ENCODE data around the gene C18orf32.
"Not testable (repeated sequence)": the region's sequence is repeated elsewhere in the genome, so short reads cannot be mapped to it uniquely, and the experiment has no call there.

Gene C18orf32

GRCh38 chr18:49486953-49487710, at the start of gene C18orf32:
C18orf32 (minus strand) TSS chr18:49487234; CDS start chr18:49483748, 3,486 bp downstream.
- peak within 1 kb of the TSS; percentile 96 for H3K4me3 Mint-ChIP-seq
- peaks cover 28% of the 10 kb centered on the region for H3K36me3 Mint-ChIP-seq
- H3K27me3 Mint-ChIP-seq, result no peaks in the 10 kb centered on the region
- peaks cover 63% of the 10 kb centered on the region for H3K4me1 Mint-ChIP-seq (ENCODE audit: low read depth)
- H3K27ac Mint-ChIP-seq, result peak within 1 kb of the TSS; percentile 96
- no peaks in the 10 kb centered on the region for H3K9me3 Mint-ChIP-seq (ENCODE audit: low read depth)

- Mint-ChIP-seq H3K4me1 (ENCODE audit: low read depth) (no peaks in the 10 kb centered on the region), H3K27me3 (peaks cover 4% of the 10 kb centered on the region), H3K4me3 (no peak overlapping the region), H3K9me3 (ENCODE audit: low read depth) (peaks cover 4% of the 10 kb centered on the region), H3K27ac (no peak overlapping the region), H3K36me3 (peaks cover 2% of the 10 kb centered on the region)
Observed at GRCh38 chr18:49534846-49535601, 48.0 kb upstream of the C18orf32 start.

- peaks cover 4% of the 10 kb centered on the region for H3K27me3 Mint-ChIP-seq
- no peak overlapping the region for H3K27ac Mint-ChIP-seq
- peaks cover 2% of the 10 kb centered on the region for H3K36me3 Mint-ChIP-seq
- H3K4me1 Mint-ChIP-seq (ENCODE audit: low read depth), result no peaks in the 10 kb centered on the region
- peaks cover 4% of the 10 kb centered on the region for H3K9me3 Mint-ChIP-seq (ENCODE audit: low read depth)
- H3K4me3 Mint-ChIP-seq, result no peak overlapping the region
Observed at GRCh38 chr18:49531678-49532153, 44.7 kb upstream of the C18orf32 start.

GRCh38 chr18:49529596-49529995, 42.6 kb upstream of the C18orf32 start:
- Mint-ChIP-seq H3K36me3 (no peaks in the 10 kb centered on the region), H3K27me3 (peaks cover 4% of the 10 kb centered on the region), H3K27ac (no peak overlapping the region), H3K4me1 (ENCODE audit: low read depth) (no peaks in the 10 kb centered on the region), H3K9me3 (ENCODE audit: low read depth) (no peaks in the 10 kb centered on the region), H3K4me3 (no peak overlapping the region)

- no peaks in the 10 kb centered on the region for H3K36me3 Mint-ChIP-seq
- no peak overlapping the region for H3K27ac Mint-ChIP-seq
- H3K9me3 Mint-ChIP-seq (ENCODE audit: low read depth), result no peaks in the 10 kb centered on the region
- no peak overlapping the region for H3K4me3 Mint-ChIP-seq
- no peaks in the 10 kb centered on the region for H3K4me1 Mint-ChIP-seq (ENCODE audit: low read depth)
- H3K27me3 Mint-ChIP-seq, result peaks cover 4% of the 10 kb centered on the region
Observed at GRCh38 chr18:49527631-49528327, 40.7 kb upstream of the C18orf32 start.

- H3K4me3 Mint-ChIP-seq, result no peak overlapping the region
Observed at GRCh38 chr18:49525981-49526380, 38.9 kb upstream of the C18orf32 start.

GRCh38 chr18:49524951-49525350, 37.9 kb upstream of the C18orf32 start:
- Mint-ChIP-seq H3K27me3 (peaks cover 4% of the 10 kb centered on the region), H3K4me1 (ENCODE audit: low read depth) (no peaks in the 10 kb centered on the region), H3K27ac (no peak overlapping the region), H3K4me3 (no peak overlapping the region), H3K9me3 (ENCODE audit: low read depth) (no peaks in the 10 kb centered on the region), H3K36me3 (no peaks in the 10 kb centered on the region)

More at GRCh38 chr18:49525981-49526380, 38.9 kb upstream of the C18orf32 start:
- Mint-ChIP-seq H3K9me3 (ENCODE audit: low read depth) (no peaks in the 10 kb centered on the region), H3K27me3 (peaks cover 6% of the 10 kb centered on the region), H3K36me3 (no peaks in the 10 kb centered on the region), H3K4me1 (ENCODE audit: low read depth) (no peaks in the 10 kb centered on the region), H3K27ac (no peak overlapping the region)

- Mint-ChIP-seq H3K9me3 (ENCODE audit: low read depth) (no peaks in the 10 kb centered on the region), H3K36me3 (no peaks in the 10 kb centered on the region), H3K27ac (no peak overlapping the region), H3K27me3 (peaks cover 4% of the 10 kb centered on the region), H3K4me1 (ENCODE audit: low read depth) (no peaks in the 10 kb centered on the region), H3K4me3 (no peak overlapping the region)
Observed at GRCh38 chr18:49524349-49524748, 37.3 kb upstream of the C18orf32 start.

GRCh38 chr18:49523580-49524093, 36.6 kb upstream of the C18orf32 start:
- not testable (repeated sequence) for H3K4me1 Mint-ChIP-seq (ENCODE audit: low read depth); H3K9me3 Mint-ChIP-seq (ENCODE audit: low read depth); H3K27ac Mint-ChIP-seq; H3K36me3 Mint-ChIP-seq; H3K27me3 Mint-ChIP-seq; H3K4me3 Mint-ChIP-seq

- Mint-ChIP-seq H3K27me3 (peaks cover 2% of the 10 kb centered on the region), H3K36me3 (no peaks in the 10 kb centered on the region), H3K4me3 (no peak overlapping the region), H3K4me1 (ENCODE audit: low read depth) (no peaks in the 10 kb centered on the region), H3K27ac (no peak overlapping the region), H3K9me3 (ENCODE audit: low read depth) (no peaks in the 10 kb centered on the region)
Observed at GRCh38 chr18:49521216-49521835, 34.3 kb upstream of the C18orf32 start.

- Mint-ChIP-seq H3K4me3 (no peak overlapping the region), H3K36me3 (no peaks in the 10 kb centered on the region), H3K9me3 (ENCODE audit: low read depth) (no peaks in the 10 kb centered on the region), H3K27me3 (peaks cover 2% of the 10 kb centered on the region), H3K4me1 (ENCODE audit: low read depth) (no peaks in the 10 kb centered on the region), H3K27ac (no peak overlapping the region)
Observed at GRCh38 chr18:49520661-49521145, 33.7 kb upstream of the C18orf32 start.

- Mint-ChIP-seq H3K9me3 (ENCODE audit: low read depth) (no peaks in the 10 kb centered on the region), H3K4me3 (no peak overlapping the region)
Observed at GRCh38 chr18:49519101-49519971, 32.3 kb upstream of the C18orf32 start.

GRCh38 chr18:49517483-49517882, 30.4 kb upstream of the C18orf32 start:
- Mint-ChIP-seq H3K9me3 (ENCODE audit: low read depth) (no peaks in the 10 kb centered on the region), H3K4me1 (ENCODE audit: low read depth) (no peaks in the 10 kb centered on the region), H3K27ac (no peak overlapping the region), H3K27me3 (no peaks in the 10 kb centered on the region), H3K4me3 (no peak overlapping the region), H3K36me3 (no peaks in the 10 kb centered on the region)

More at GRCh38 chr18:49519101-49519971, 32.3 kb upstream of the C18orf32 start:
- H3K36me3 Mint-ChIP-seq, result no peaks in the 10 kb centered on the region
- no peaks in the 10 kb centered on the region for H3K4me1 Mint-ChIP-seq (ENCODE audit: low read depth)
- H3K27me3 Mint-ChIP-seq, result peaks cover 2% of the 10 kb centered on the region
- no peak overlapping the region for H3K27ac Mint-ChIP-seq

All from activated naive CD8-positive, alpha-beta T cell (primary cell).